A549 (cell line): ENCODE measurements around the gene NOXO1. TPM values are rescaled to one million over a fixed set of nuclear protein-coding genes. Genes with fewer than 3 reads are reported as not detected.

Source experiments
- ATAC-seq, 2 experiments: fragments of 200-7000 bp in 1 of 2; fragments of >200 bp in 1 of 2; cut with Nextera tagmentation in 1 of 2; cut with Tn5 transposase in 1 of 2; 3 replicates each; pipeline versions ENCODE4 v1.8.0 to v1.9.1; 2018 to 2020; ENCODE audit warnings: mild to moderate bottlenecking in 1 of 2, moderate library complexity in 1 of 2
- CTCF ChIA-PET: fragments of 300-600 bp; sonication (Branson Sonifier 250); formaldehyde crosslinking; extraction: SDS; loops from one replicate; lab custom pipeline; 2021; ENCODE audit warnings: antibody characterized with exemption, inconsistent platforms; lab: Yijun Ruan, JAX
- POLR2A ChIA-PET: fragments of 350-600 bp; formaldehyde crosslinking; extraction: SDS; loops from one replicate; lab custom pipeline; 2021; ENCODE audit warnings: antibody characterized with exemption, inconsistent platforms; lab: Yijun Ruan, JAX
- DNase-seq, 2 experiments: peaks; one replicate each; pipeline versions ENCODE4 v3.0.0 to v3.0.0-alpha.2; 2011 to 2016; ENCODE audit warnings: low read depth in 1 of 2, low spot score in 1 of 2
- FAIRE-seq: peaks from 2 replicates; lab custom pipeline; 2011; peaks lifted over from hg19 to GRCh38; lab: Jason Lieb, UNC
- H3K27ac ChIP-seq, 2 experiments: fragments of >200 bp; sonication (Bioruptor Twin); formaldehyde crosslinking; 3 replicates each; pipeline ENCODE4 v1.5.1; 2016 to 2017
- H3K4me1 ChIP-seq: fragments of >200 bp; sonication (Bioruptor Twin); formaldehyde crosslinking; 3 replicates; pipeline ENCODE4 v1.6.1; 2016
- H3K4me2 ChIP-seq: fragments of >200 bp; sonication (Bioruptor Twin); formaldehyde crosslinking; 3 replicates; pipeline ENCODE4 v1.6.1; 2016
- H3K4me3 ChIP-seq: fragments of >200 bp; sonication (Bioruptor Twin); formaldehyde crosslinking; 3 replicates; pipeline ENCODE4 v1.5.1; 2016
- H3K9me3 ChIP-seq: fragments of >200 bp; sonication (Bioruptor Twin); formaldehyde crosslinking; 3 replicates; pipeline ENCODE4 v1.6.1; 2016
- CEBPB ChIP-seq, 2 experiments: fragments of >200 bp in 1 of 2; sonication (Bioruptor Twin) in 1 of 2; formaldehyde crosslinking in 1 of 2; IDR thresholded peaks; 2 replicates each; pipeline ENCODE4 v1.6.1; 2012 to 2016
- EHF ChIP-seq: fragments of 250-450 bp; sonication (Bioruptor Pico); IDR thresholded peaks from 2 replicates; pipeline ENCODE4 v1.5.0; 2020; ENCODE audit warnings: mild to moderate bottlenecking
- EHMT2 ChIP-seq: fragments of 200-600 bp; sonication (generic); IDR thresholded peaks from 2 replicates; pipeline ENCODE4 v1.6.1; 2016; ENCODE audit warnings: antibody characterized with exemption, low read depth, mild to moderate bottlenecking, moderate library complexity
- FOSB ChIP-seq: fragments of 250-450 bp; sonication (Bioruptor Pico); IDR thresholded peaks from 2 replicates; pipeline ENCODE4 v1.5.0; 2020; ENCODE audit warnings: mild to moderate bottlenecking, moderate library complexity
- FOSL2 ChIP-seq, 2 experiments: fragments of 450-650 bp in 1 of 2; fragments of >200 bp in 1 of 2; sonication (Bioruptor Twin) in 1 of 2; formaldehyde crosslinking; IDR thresholded peaks; 2 replicates each; pipeline versions ENCODE4 v1.5.0 to v1.6.1; 2016 to 2020; ENCODE audit warnings: mild to moderate bottlenecking in 1 of 2, moderate library complexity in 1 of 2
- FOXS1 ChIP-seq: fragments of 250-450 bp; sonication (Bioruptor Pico); IDR thresholded peaks from 2 replicates; pipeline ENCODE4 v1.5.0; 2020; ENCODE audit warnings: mild to moderate bottlenecking, moderate library complexity
- GATA3 ChIP-seq: IDR thresholded peaks from 2 replicates; pipeline ENCODE4 v1.6.1; 2012; ENCODE audit warnings: borderline replicate concordance
- HOXB5 ChIP-seq: fragments of 250-450 bp; sonication (Bioruptor Pico); IDR thresholded peaks from 2 replicates; pipeline ENCODE4 v1.5.0; 2020; ENCODE audit warnings: mild to moderate bottlenecking, moderate library complexity
- KDM1A ChIP-seq: fragments of 200-600 bp; sonication (generic); IDR thresholded peaks from 2 replicates; pipeline ENCODE4 v1.6.1; 2016; ENCODE audit warnings: low read depth, mild to moderate bottlenecking
- NR3C1 ChIP-seq: fragments of >200 bp; sonication (Bioruptor Twin); formaldehyde crosslinking; IDR thresholded peaks from 3 replicates; pipeline ENCODE4 v1.6.1; 2017
- POLR2A ChIP-seq: IDR thresholded peaks from 2 replicates; pipeline ENCODE4 v1.6.1; 2012; ENCODE audit warnings: mild to moderate bottlenecking, low read length
- RAD21 ChIP-seq, 2 experiments: fragments of >200 bp in 1 of 2; sonication (Bioruptor Twin) in 1 of 2; formaldehyde crosslinking in 1 of 2; IDR thresholded peaks in 1 of 2; conservative IDR thresholded peaks in 1 of 2; 2 replicates in 1 of 2; 3 replicates in 1 of 2; pipeline ENCODE4 v1.6.1; 2012 to 2018; ENCODE audit warnings: inconsistent platforms in 1 of 2
- RARB ChIP-seq: fragments of 250-450 bp; sonication (Bioruptor Pico); IDR thresholded peaks from 2 replicates; pipeline ENCODE4 v1.8.0; 2021; ENCODE audit warnings: mild to moderate bottlenecking, moderate library complexity
- RCOR1 ChIP-seq: fragments of 150-350 bp; IDR thresholded peaks from 2 replicates; pipeline ENCODE4 v1.6.1; 2014; ENCODE audit warnings: antibody characterized with exemption, low read length, low read depth
- TP53 ChIP-seq: fragments of 250-450 bp; sonication (Bioruptor Pico); IDR thresholded peaks from 2 replicates; pipeline ENCODE4 v1.5.0; 2021; ENCODE audit warnings: mild to moderate bottlenecking, moderate library complexity
- ZC3H11A ChIP-seq: fragments of 450-650 bp; IDR thresholded peaks from 2 replicates; pipeline ENCODE4 v1.6.1; 2014; ENCODE audit warnings: antibody characterized with exemption, mild to moderate bottlenecking
- ZSCAN20 ChIP-seq: fragments of 250-450 bp; sonication (Bioruptor Pico); IDR thresholded peaks from 2 replicates; pipeline ENCODE4 v1.8.0; 2022; ENCODE audit warnings: mild to moderate bottlenecking, moderate library complexity
- WGBS: methylation state at CpG from one replicate; pipeline ENCODE4 v1.1.6; 2017; ENCODE audit errors: missing lambda C conversion rate; 5-methylcytosine and 5-hydroxymethylcytosine counted together
- polyA plus RNA-seq, 4 experiments: library from polyadenylated mRNA; depleted of rRNA in 3 of 4; stranded (reverse); fragments of >200 nt; fragmentation: RNase III in 1 of 4; extraction: RNeasy Plus Mini Kit Qiagen cat#74134 plus additional on column Dnase treatment in 1 of 4; gene quantifications; 2 replicates in 3 of 4; 3 replicates in 1 of 4; pipeline ENCODE4 v1.2.3, GENCODE V29; 2011 to 2017
- TF ChIP-seq, protein P1 (sequence below): IDR thresholded peaks from 2 replicates; pipeline ENCODE4 v1.6.1; 2012
- TF ChIP-seq, protein P2 (sequence below): fragments of 250-450 bp; sonication (Bioruptor Pico); IDR thresholded peaks from 2 replicates; pipeline ENCODE4 v1.5.0; 2020; ENCODE audit warnings: low read depth, mild to moderate bottlenecking, moderate library complexity
- TF ChIP-seq, protein P3 (sequence below): fragments of 250-450 bp; sonication (Bioruptor Pico); IDR thresholded peaks from 2 replicates; pipeline ENCODE4 v1.5.0; 2021; ENCODE audit warnings: mild to moderate bottlenecking, moderate library complexity, borderline replicate concordance

NOXO1 gene
- polyA plus RNA-seq, 2 of the 4 experiments (the other 2 are of a cell fraction) = 0.32 TPM; not detected in 1

DNA sequence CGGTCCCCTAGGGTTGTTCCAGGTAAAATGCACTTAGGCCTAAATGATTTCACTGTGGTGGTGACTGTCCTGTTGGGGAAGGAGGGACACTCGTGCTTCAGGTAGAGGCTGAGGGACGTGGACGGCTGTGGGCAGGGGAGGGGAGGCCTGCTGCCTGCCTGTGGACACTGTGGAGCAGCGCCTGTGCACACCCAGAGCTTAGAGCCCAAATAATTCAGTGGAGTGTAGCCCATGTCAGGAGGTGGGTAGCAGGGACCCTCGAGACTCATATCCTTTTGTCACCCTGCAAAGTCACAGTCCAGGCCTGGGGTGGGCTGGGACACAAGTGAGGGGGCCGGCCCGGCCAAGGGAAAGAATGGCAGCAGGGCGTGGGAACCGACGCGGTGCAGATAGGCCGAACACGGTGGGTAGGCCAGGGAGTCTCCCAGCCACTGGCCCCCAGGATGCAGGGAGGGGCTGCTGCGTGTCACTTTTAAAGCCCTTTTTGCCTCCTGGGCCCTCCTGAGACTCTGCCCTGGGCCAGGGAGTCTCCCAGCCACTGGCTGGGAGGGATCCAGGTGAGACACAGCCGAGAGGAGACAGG, 44.7 kb upstream of the NOXO1 start:
- WGBS = 83% methylated on average over 15 of the region's 16 CpGs
- peak overlapping the region; percentile 82 for H3K4me3 ChIP-seq
- ATAC-seq (no peak), DNase-seq (no peak), FAIRE-seq (no peak)
- H3K4me1 ChIP-seq = peaks cover 34% of the 10 kb centered on the region
- ChIA-PET POLR2A (no interaction called here), CTCF (interaction anchor here (0.6 to 7.8 kb wide), 7 partner anchors 10 to 425 kb away, joined by 3 to 117 read pairs (median 4); partner anchors contain the start of genes ECI1 and PKD1)
- H3K9me3 ChIP-seq = no peaks in the 10 kb centered on the region
- TF ChIP-seq POLR2A = no peak
- no peak for TF ChIP-seq CEBPB (IDR thresholded peaks at IDR 0.05)
- TF ChIP-seq KDM1A = no peak
- no peak for TF ChIP-seq FOXS1
- no peak for TF ChIP-seq RAD21 (conservative IDR thresholded peaks at IDR 0.05 in 1 of 2, IDR thresholded peaks at IDR 0.05 in 1 of 2)
- TF ChIP-seq ZSCAN20 (CRISPR knock-in tag) = no peak
- no peak for TF ChIP-seq FOSL2 (IDR thresholded peaks at IDR 0.05)
- TF ChIP-seq FOSL2 (CRISPR knock-in tag; IDR thresholded peaks at IDR 0.05) = no peak
- peak overlapping the region; percentile 97 for H3K4me2 ChIP-seq
- H3K27ac ChIP-seq = peak overlapping the region; percentile 81 to 88

DNA sequence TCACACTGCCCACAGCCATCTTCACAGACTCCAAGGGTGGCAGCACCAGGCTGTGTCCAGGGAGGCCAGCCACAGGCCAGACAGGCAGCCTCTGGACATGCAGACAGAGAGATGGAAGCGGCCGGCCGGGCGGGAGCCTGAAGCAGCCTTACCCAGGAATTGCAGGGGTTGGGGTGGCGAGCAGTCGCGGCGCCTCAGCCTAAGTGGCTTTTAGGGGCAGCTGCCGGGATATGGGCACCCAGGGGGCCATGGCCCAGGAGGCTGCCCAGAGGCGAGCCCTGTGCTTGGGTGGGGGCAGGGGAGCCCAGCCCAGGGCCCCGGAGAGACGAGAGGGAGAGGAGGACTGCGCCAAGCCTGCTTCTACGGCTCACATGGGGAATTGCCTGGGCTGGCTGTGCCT, 44.0 kb upstream of the NOXO1 start:
- no peak overlapping the region for H3K4me3 ChIP-seq
- H3K4me1 ChIP-seq = peaks cover 31% of the 10 kb centered on the region
- CTCF ChIA-PET = interaction anchor here (0.6 to 7.8 kb wide), 9 partner anchors 9 to 425 kb away, joined by 3 to 117 read pairs (median 4); partner anchors contain the start of genes ECI1 and PKD1
- H3K9me3 ChIP-seq = no peaks in the 10 kb centered on the region
- FAIRE-seq = no peak
- ATAC-seq = no peak
- 95% methylated on average over 7 of the region's 14 CpGs for WGBS
- TF ChIP-seq FOSB (CRISPR knock-in tag) = no peak
- TF ChIP-seq TP53 (CRISPR knock-in tag) = no peak
- no peak for TF ChIP-seq ZC3H11A
- TF ChIP-seq RCOR1 = no peak
- no peak for TF ChIP-seq FOSL2 (IDR thresholded peaks at IDR 0.05)
- no peak for TF ChIP-seq FOSL2 (CRISPR knock-in tag; IDR thresholded peaks at IDR 0.05)
- TF ChIP-seq RARB = no peak
- TF ChIP-seq POLR2A = no peak
- no peak for TF ChIP-seq GATA3
- no peak for TF ChIP-seq NR3C1
- TF ChIP-seq, protein P1, sequence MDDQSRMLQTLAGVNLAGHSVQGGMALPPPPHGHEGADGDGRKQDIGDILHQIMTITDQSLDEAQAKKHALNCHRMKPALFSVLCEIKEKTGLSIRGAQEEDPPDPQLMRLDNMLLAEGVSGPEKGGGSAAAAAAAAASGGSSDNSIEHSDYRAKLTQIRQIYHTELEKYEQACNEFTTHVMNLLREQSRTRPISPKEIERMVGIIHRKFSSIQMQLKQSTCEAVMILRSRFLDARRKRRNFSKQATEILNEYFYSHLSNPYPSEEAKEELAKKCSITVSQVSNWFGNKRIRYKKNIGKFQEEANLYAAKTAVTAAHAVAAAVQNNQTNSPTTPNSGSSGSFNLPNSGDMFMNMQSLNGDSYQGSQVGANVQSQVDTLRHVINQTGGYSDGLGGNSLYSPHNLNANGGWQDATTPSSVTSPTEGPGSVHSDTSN = no peak
- TF ChIP-seq HOXB5 (CRISPR knock-in tag) = no peak
- TF ChIP-seq RAD21 (conservative IDR thresholded peaks at IDR 0.05 in 1 of 2, IDR thresholded peaks at IDR 0.05 in 1 of 2) = no peak
- TF ChIP-seq EHMT2 = no peak
- TF ChIP-seq EHF (CRISPR knock-in tag) = no peak
- TF ChIP-seq, protein P2, sequence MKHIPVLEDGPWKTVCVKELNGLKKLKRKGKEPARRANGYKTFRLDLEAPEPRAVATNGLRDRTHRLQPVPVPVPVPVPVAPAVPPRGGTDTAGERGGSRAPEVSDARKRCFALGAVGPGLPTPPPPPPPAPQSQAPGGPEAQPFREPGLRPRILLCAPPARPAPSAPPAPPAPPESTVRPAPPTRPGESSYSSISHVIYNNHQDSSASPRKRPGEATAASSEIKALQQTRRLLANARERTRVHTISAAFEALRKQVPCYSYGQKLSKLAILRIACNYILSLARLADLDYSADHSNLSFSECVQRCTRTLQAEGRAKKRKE (CRISPR knock-in tag) = no peak
- TF ChIP-seq, protein P3, sequence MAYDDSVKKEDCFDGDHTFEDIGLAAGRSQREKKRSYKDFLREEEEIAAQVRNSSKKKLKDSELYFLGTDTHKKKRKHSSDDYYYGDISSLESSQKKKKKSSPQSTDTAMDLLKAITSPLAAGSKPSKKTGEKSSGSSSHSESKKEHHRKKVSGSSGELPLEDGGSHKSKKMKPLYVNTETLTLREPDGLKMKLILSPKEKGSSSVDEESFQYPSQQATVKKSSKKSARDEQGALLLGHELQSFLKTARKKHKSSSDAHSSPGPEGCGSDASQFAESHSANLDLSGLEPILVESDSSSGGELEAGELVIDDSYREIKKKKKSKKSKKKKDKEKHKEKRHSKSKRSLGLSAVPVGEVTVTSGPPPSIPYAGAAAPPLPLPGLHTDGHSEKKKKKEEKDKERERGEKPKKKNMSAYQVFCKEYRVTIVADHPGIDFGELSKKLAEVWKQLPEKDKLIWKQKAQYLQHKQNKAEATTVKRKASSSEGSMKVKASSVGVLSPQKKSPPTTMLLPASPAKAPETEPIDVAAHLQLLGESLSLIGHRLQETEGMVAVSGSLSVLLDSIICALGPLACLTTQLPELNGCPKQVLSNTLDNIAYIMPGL (CRISPR knock-in tag) = no peak
- DNase-seq = no peak
- H3K27ac ChIP-seq = peak overlapping the region; percentile 11 to 88; a peak in 3 of 6 replicates
- H3K4me2 ChIP-seq = no peak overlapping the region
- POLR2A ChIA-PET = no interaction called here
